Measurements from ENCODE around the gene ACTG1.

DNA sequence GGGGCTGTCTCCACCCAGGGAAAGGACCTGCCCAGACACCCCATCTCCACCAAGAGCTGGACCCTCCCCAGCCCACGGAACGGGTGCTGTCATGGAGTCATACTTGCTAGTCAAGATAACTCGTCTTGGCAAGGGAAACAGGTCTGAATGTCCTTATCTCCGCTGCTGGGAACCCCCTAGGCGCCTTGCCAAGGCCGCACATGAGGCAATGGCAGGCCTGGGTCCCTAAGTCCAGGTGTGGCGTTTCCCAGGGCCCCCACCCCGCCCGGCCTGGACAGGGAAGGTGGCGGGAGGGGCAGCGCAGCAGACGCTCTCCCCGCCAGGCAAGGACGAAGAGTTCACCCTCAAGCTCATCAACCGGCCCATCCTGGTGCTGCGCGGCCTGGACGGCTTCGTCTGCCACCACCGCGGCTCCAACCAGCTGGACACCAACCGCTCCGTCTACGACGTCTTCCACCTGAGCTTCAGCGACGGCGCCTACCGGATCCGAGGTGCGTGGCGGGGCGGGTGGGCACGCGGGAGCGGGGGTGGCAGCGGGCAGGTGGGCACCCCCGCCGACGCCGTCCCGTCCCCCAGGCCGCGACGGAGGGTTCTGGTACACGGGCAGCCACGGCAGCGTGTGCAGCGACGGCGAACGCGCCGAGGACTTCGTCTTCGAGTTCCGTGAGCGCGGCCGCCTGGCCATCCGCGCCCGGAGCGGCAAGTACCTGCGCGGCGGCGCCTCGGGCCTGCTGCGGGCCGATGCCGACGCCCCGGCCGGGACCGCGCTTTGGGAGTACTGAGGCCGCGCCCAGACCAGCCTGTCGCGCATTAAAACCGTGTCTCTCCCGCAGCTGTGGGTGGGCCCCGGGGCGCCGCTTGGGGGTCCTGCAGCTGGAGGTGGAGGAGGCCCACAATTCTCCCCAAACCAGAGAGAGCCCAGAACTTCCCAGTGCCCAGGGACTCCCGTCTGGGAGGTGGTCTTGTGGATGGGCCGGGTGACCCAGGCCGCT, 24.0 kb upstream of the ACTG1 start:
- TF ChIP-seq, protein P1, sequence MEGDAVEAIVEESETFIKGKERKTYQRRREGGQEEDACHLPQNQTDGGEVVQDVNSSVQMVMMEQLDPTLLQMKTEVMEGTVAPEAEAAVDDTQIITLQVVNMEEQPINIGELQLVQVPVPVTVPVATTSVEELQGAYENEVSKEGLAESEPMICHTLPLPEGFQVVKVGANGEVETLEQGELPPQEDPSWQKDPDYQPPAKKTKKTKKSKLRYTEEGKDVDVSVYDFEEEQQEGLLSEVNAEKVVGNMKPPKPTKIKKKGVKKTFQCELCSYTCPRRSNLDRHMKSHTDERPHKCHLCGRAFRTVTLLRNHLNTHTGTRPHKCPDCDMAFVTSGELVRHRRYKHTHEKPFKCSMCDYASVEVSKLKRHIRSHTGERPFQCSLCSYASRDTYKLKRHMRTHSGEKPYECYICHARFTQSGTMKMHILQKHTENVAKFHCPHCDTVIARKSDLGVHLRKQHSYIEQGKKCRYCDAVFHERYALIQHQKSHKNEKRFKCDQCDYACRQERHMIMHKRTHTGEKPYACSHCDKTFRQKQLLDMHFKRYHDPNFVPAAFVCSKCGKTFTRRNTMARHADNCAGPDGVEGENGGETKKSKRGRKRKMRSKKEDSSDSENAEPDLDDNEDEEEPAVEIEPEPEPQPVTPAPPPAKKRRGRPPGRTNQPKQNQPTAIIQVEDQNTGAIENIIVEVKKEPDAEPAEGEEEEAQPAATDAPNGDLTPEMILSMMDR (IDR thresholded peaks at IDR 0.05) = no peak
- no peak for TF ChIP-seq EZH2 (IDR thresholded peaks at IDR 0.05; ENCODE audit: borderline replicate concordance, insufficient read depth, low read depth, low read length, poor library complexity, severe bottlenecking)

Measured in B cell (primary cell).